GM18505 (cell line): ENCODE data around the gene SPATS2L.

Experiments
- ATAC-seq: cut with Tn5 transposase; IDR thresholded peaks from one replicate; pipeline ENCODE4 v1.9.1; 2021; ENCODE audit not compliant: unreplicated experiment
- POLR2A ChIP-seq: IDR thresholded peaks from 4 replicates; pipeline ENCODE4 v1.6.1; 2011; ENCODE audit warnings: borderline replicate concordance; ENCODE audit not compliant: insufficient read depth, insufficient read length; ENCODE audit errors: extremely low read depth

Gene SPATS2L

GRCh38 chr2:200393191-200393590, 86.7 kb downstream of the SPATS2L start:
- ATAC-seq: no peak
- no peak for TF ChIP-seq POLR2A

GRCh38 chr2:200394045-200394444, 87.6 kb downstream of the SPATS2L start:
- no peak for TF ChIP-seq POLR2A
- ATAC-seq: no peak

GRCh38 chr2:200396781-200397242, 90.3 kb downstream of the SPATS2L start:
- no peak for TF ChIP-seq POLR2A
- ATAC-seq: no peak

GRCh38 chr2:200397785-200398184, 91.3 kb downstream of the SPATS2L start:
- no peak for ATAC-seq
- no peak for TF ChIP-seq POLR2A

- ATAC-seq: no peak
- no peak for TF ChIP-seq POLR2A
Measured at GRCh38 chr2:200399046-200399445, 92.6 kb downstream of the SPATS2L start.

- no peak for TF ChIP-seq POLR2A
- no peak for ATAC-seq
Measured at GRCh38 chr2:200399636-200400035, 93.1 kb downstream of the SPATS2L start.

GRCh38 chr2:200403814-200404213, 97.3 kb downstream of the SPATS2L start:
- TF ChIP-seq POLR2A: no peak
- ATAC-seq: no peak

GRCh38 chr2:200404615-200405014, 98.1 kb downstream of the SPATS2L start:
- ATAC-seq: no peak
- TF ChIP-seq POLR2A: no peak

- no peak for ATAC-seq
- no peak for TF ChIP-seq POLR2A
Measured at GRCh38 chr2:200405599-200406298, 99.3 kb downstream of the SPATS2L start.

GRCh38 chr2:200406379-200406778, 99.9 kb downstream of the SPATS2L start:
- no peak for ATAC-seq
- TF ChIP-seq POLR2A: no peak

GRCh38 chr2:200408428-200409316, 102.2 kb downstream of the SPATS2L start:
- no peak for ATAC-seq
- TF ChIP-seq POLR2A: no peak

- no peak for ATAC-seq
- no peak for TF ChIP-seq POLR2A
Measured at GRCh38 chr2:200411831-200412230, 105.3 kb downstream of the SPATS2L start.

- ATAC-seq: no peak
- no peak for TF ChIP-seq POLR2A
Measured at GRCh38 chr2:200414367-200414766, 107.9 kb downstream of the SPATS2L start.

- ATAC-seq: no peak
- TF ChIP-seq POLR2A: no peak
Measured at GRCh38 chr2:200415455-200415854, 109.0 kb downstream of the SPATS2L start.

- no peak for ATAC-seq
- no peak for TF ChIP-seq POLR2A
Measured at GRCh38 chr2:200416878-200417277, 110.4 kb downstream of the SPATS2L start.

GRCh38 chr2:200417366-200417765, 110.9 kb downstream of the SPATS2L start:
- TF ChIP-seq POLR2A: no peak
- ATAC-seq: no peak
